GM13977 (cell line): ENCODE measurements around the gene KCTD15.
"Not testable (repeated sequence)": the region's sequence is repeated elsewhere in the genome, so short reads cannot be mapped to it uniquely, and the experiment has no call there.

Source experiments
- DNase-seq: peaks from one replicate; pipeline ENCODE4 v3.0.0; 2012; ENCODE audit warnings: low spot score
- CTCF ChIP-seq: IDR thresholded peaks from 2 replicates; pipeline ENCODE4 v1.5.1; 2012; ENCODE audit warnings: mild to moderate bottlenecking, control low read depth; ENCODE audit not compliant: insufficient read depth; ENCODE audit errors: extremely low read depth, missing control alignments
- in situ Hi-C: fragments of 300-500 bp; cut with MboI; formaldehyde crosslinking; loops from one replicate; pipeline ENCODE4 v1.12.0; 2022; ENCODE audit warnings: low sequenced_read_pairs, low pct_unique_long_range_greater_than_20kb, mixed read lengths, inconsistent platforms; ENCODE audit not compliant: unreplicated experiment

The KCTD15 gene

GRCh38 chr19:33815380-33816340 is 19.0 kb downstream of the KCTD15 start:
- no peak for TF ChIP-seq CTCF
- in situ Hi-C loops = no loop called here
- DNase-seq = no peak

GRCh38 chr19:33818411-33818810 is 21.7 kb downstream of the KCTD15 start:
- in situ Hi-C loops = no loop called here
- TF ChIP-seq CTCF = no peak
- DNase-seq = no peak

GRCh38 chr19:33819078-33819477 is 22.4 kb downstream of the KCTD15 start:
- DNase-seq, in situ Hi-C loops: not testable (repeated sequence)

- DNase-seq = no peak
- in situ Hi-C loops = no loop called here
- TF ChIP-seq CTCF = no peak
These were observed 22.8 kb downstream of the KCTD15 start for GRCh38 chr19:33819506-33819879.

GRCh38 chr19:33819880-33820781 is 23.5 kb downstream of the KCTD15 start:
- peak; percentile 58 for DNase-seq
- no peak for TF ChIP-seq CTCF
- in situ Hi-C loops = no loop called here

- peak; percentile 5 for DNase-seq
- TF ChIP-seq CTCF = no peak
- in situ Hi-C loops = no loop called here
These were observed 25.2 kb downstream of the KCTD15 start for GRCh38 chr19:33821871-33822270.
